ENCODE results near the gene SERPINB13.

SERPINB13 gene

DNA sequence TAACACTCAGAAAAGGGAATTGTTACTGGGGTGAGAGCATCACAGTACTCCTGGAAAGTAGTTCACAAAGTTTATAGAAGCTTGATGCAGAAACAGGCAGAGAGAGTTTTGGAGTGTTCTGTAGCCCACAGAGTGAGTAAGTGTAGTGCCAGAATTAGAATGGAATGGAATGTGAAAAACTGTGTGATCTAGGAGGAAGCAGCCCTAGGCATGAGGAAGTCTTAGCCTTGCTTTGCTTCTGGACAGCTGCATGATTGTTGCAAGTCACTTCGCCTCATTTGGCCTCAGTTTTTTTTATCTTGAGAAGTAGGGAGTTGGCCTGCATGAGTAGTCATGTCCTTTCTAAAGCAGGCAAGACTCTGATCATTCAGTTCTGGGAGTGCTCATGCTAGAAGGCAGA lies 34.1 kb upstream of the SERPINB13 start:
- no peak overlapping the region for H2AFZ ChIP-seq (ENCODE audit: low read depth)
- no peak overlapping the region for H3K27ac ChIP-seq
- TF ChIP-seq CTCF (conservative IDR thresholded peaks at IDR 0.05; ENCODE audit: low read depth, low read length), result no peak
- no peaks in the 10 kb centered on the region for H3K79me2 ChIP-seq (ENCODE audit: insufficient read depth, low read depth)
- no peak overlapping the region for H3K4me2 ChIP-seq
- no peaks in the 10 kb centered on the region for H4K20me1 ChIP-seq (ENCODE audit: insufficient read depth)
- no peaks in the 10 kb centered on the region for H3K4me1 ChIP-seq (ENCODE audit: low read depth, poor library complexity, severe bottlenecking)
- H3K9ac ChIP-seq, result no peak overlapping the region
- H3K36me3 ChIP-seq (ENCODE audit: insufficient read depth), result no peaks in the 10 kb centered on the region
- H3K27me3 ChIP-seq (ENCODE audit: insufficient read depth, low read depth), result no peaks in the 10 kb centered on the region
- no peak overlapping the region for H3K4me3 ChIP-seq (IDR thresholded peaks at IDR 0.05; ENCODE audit: insufficient read depth, low read depth, low read length)

DNA sequence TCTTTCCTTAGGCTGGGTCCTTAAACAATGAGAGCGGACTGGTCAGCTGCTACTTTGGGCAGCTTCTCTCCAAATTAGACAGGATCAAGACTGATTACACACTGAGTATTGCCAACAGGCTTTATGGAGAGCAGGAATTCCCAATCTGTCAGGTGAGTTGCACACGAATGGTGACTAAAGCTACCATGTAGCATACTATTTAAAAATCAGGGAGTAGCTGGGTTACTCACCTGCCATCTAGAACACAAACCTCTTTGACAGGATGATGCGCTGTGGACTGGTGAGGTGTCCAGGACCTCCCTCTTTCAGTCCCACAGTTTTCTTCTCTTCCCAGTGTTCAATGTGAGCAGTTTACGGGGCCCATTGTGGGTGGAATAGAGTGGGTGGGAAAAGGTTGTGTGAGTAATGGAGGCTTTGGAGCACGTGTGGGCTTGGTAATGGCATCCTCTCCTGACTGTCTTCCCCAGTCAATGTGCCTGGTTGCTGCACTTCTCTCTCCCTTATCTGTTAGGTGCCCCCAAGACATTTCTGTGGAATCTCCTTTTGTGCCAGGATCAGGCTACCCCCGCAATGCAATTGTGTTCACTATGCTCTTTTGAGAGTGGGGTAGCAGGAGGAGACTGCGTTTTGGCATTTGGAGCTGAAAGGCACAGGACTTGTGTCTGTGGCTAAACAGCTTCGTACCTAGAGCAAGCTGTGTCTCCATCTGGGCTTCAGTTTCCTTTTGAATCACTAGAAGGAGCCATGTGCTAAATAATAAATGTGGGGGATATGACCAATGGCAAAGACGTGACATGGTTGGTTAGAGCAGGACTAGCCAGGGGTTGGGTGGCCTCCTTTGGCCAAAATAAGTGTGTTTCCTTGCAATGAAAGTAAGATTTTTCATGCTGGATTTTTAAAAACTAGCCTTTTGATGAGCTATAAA lies 27.3 kb upstream of the SERPINB13 start:
- Histone ChIP-seq H3K36me3 (ENCODE audit: insufficient read depth) (no peaks in the 10 kb centered on the region), H3K79me2 (ENCODE audit: insufficient read depth, low read depth) (no peaks in the 10 kb centered on the region), H3K4me3 (IDR thresholded peaks at IDR 0.05; ENCODE audit: insufficient read depth, low read depth, low read length) (no peak overlapping the region), H3K4me2 (no peak overlapping the region), H3K27me3 (ENCODE audit: insufficient read depth, low read depth) (no peaks in the 10 kb centered on the region), H3K4me1 (ENCODE audit: low read depth, poor library complexity, severe bottlenecking) (no peaks in the 10 kb centered on the region), H3K9ac (no peak overlapping the region), H2AFZ (ENCODE audit: low read depth) (no peak overlapping the region), H4K20me1 (ENCODE audit: insufficient read depth) (no peaks in the 10 kb centered on the region), H3K27ac (no peak overlapping the region)
- TF ChIP-seq CTCF (conservative IDR thresholded peaks at IDR 0.05; ENCODE audit: low read depth, low read length), result no peak

- Histone ChIP-seq H3K4me3 (IDR thresholded peaks at IDR 0.05; ENCODE audit: insufficient read depth, low read depth, low read length) (no peak overlapping the region), H3K79me2 (ENCODE audit: insufficient read depth, low read depth) (no peaks in the 10 kb centered on the region), H4K20me1 (ENCODE audit: insufficient read depth) (no peaks in the 10 kb centered on the region), H3K27ac (no peak overlapping the region), H2AFZ (ENCODE audit: low read depth) (no peak overlapping the region), H3K36me3 (ENCODE audit: insufficient read depth) (no peaks in the 10 kb centered on the region), H3K27me3 (ENCODE audit: insufficient read depth, low read depth) (no peaks in the 10 kb centered on the region), H3K9ac (no peak overlapping the region), H3K4me1 (ENCODE audit: low read depth, poor library complexity, severe bottlenecking) (no peaks in the 10 kb centered on the region), H3K4me2 (no peak overlapping the region)
- no peak for TF ChIP-seq CTCF (conservative IDR thresholded peaks at IDR 0.05; ENCODE audit: low read depth, low read length)
Observed at GRCh38 chr18:63562284-63562683, 24.9 kb upstream of the SERPINB13 start.

DNA sequence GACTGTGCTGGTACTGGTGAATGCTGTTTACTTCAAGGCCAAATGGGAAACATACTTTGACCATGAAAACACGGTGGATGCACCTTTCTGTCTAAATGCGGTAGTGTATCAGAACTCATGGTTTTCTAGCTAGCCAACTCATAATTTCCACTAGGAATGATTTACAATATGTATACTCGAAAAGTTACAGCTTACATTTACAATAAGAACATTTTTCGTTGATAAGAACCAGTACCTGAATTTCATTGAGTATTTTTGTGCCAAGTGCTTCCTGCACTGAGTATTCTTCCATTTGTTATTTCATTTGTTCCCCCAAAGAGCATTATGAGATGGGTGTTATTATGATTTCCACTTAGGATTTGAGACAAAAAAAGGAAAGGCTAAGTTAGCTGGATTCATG lies 23.1 kb upstream of the SERPINB13 start:
- H3K27me3 ChIP-seq (ENCODE audit: insufficient read depth, low read depth), result no peaks in the 10 kb centered on the region
- H2AFZ ChIP-seq (ENCODE audit: low read depth), result no peak overlapping the region
- H3K36me3 ChIP-seq (ENCODE audit: insufficient read depth), result no peaks in the 10 kb centered on the region
- TF ChIP-seq CTCF (conservative IDR thresholded peaks at IDR 0.05; ENCODE audit: low read depth, low read length), result no peak
- no peak overlapping the region for H3K9ac ChIP-seq
- no peaks in the 10 kb centered on the region for H4K20me1 ChIP-seq (ENCODE audit: insufficient read depth)
- H3K79me2 ChIP-seq (ENCODE audit: insufficient read depth, low read depth), result no peaks in the 10 kb centered on the region
- H3K4me3 ChIP-seq (IDR thresholded peaks at IDR 0.05; ENCODE audit: insufficient read depth, low read depth, low read length), result no peak overlapping the region
- no peak overlapping the region for H3K4me2 ChIP-seq
- H3K4me1 ChIP-seq (ENCODE audit: low read depth, poor library complexity, severe bottlenecking), result no peaks in the 10 kb centered on the region
- no peak overlapping the region for H3K27ac ChIP-seq

Data from KMS-11 (cell line).